H1 (cell line): ENCODE data around the gene ITGA8. TPM values are rescaled to one million over a fixed set of nuclear protein-coding genes. Genes with fewer than 3 reads are reported as not detected.

ENCODE experiments used
- CTCF ChIA-PET: fragments of 300-600 bp; sonication (Branson Sonifier 250); formaldehyde crosslinking; loops from one replicate; lab custom pipeline; 2021; ENCODE audit not compliant: partially characterized antibody; lab: Charles Lee
- POLR2A ChIA-PET: fragments of 300-600 bp; sonication (Branson Sonifier 250); formaldehyde crosslinking; loops from one replicate; lab custom pipeline; 2021; ENCODE audit warnings: inconsistent platforms; ENCODE audit not compliant: partially characterized antibody; lab: Charles Lee
- DNase-seq, 2 experiments: peaks; one replicate each; pipeline versions ENCODE4 v3.0.0 to v3.0.0-alpha.2; 2010 to 2022; ENCODE audit warnings: low spot score in 2 of 2, low read depth in 1 of 2, mixed read lengths in 1 of 2
- FAIRE-seq: peaks from 2 replicates; lab custom pipeline; 2011; peaks lifted over from hg19 to GRCh38; lab: Jason Lieb, UNC
- H2AFZ ChIP-seq: 2 replicates; pipeline ENCODE4 v1.8.1; 2012; ENCODE audit warnings: low read length, inconsistent platforms
- H2AK5ac ChIP-seq: 2 replicates; pipeline ENCODE4 v1.6.1; 2013; ENCODE audit warnings: low read depth, low read length
- H2BK120ac ChIP-seq: replicated peaks from 2 replicates; pipeline ENCODE3; 2013; ENCODE audit warnings: low read depth, low read length, inconsistent platforms
- H2BK12ac ChIP-seq: 2 replicates; pipeline ENCODE4 v1.6.1; 2013; ENCODE audit warnings: low read depth, low read length
- H2BK15ac ChIP-seq: 2 replicates; pipeline ENCODE4 v1.6.1; 2013; ENCODE audit warnings: low read length
- H2BK20ac ChIP-seq: 2 replicates; pipeline ENCODE4 v1.6.1; 2013; ENCODE audit warnings: low read length
- H2BK5ac ChIP-seq: 2 replicates; pipeline ENCODE4 v1.6.1; 2013; ENCODE audit warnings: low read depth, low read length
- H3K14ac ChIP-seq: 2 replicates; pipeline ENCODE4 v1.6.1; 2013; ENCODE audit warnings: inconsistent platforms; ENCODE audit not compliant: insufficient read length
- H3K18ac ChIP-seq: 2 replicates; pipeline ENCODE4 v1.6.1; 2013; ENCODE audit warnings: low read length; ENCODE audit errors: extremely low read depth
- H3K23ac ChIP-seq: 2 replicates; pipeline ENCODE4 v1.6.1; 2013; ENCODE audit warnings: inconsistent platforms; ENCODE audit not compliant: insufficient read length
- H3K23me2 ChIP-seq: 2 replicates; pipeline ENCODE4 v1.6.1; 2013; ENCODE audit warnings: low read depth, low read length
- H3K27ac ChIP-seq: 2 replicates; pipeline ENCODE4 v1.6.1; 2011; ENCODE audit warnings: low read depth, low read length, inconsistent platforms
- H3K27me3 ChIP-seq, 4 experiments: replicated peaks in 1 of 4; 1 replicate in 1 of 4; 2 replicates in 3 of 4; pipeline versions ENCODE4 v1.6.1 to v1.8.1; 2011 to 2013; ENCODE audit warnings: low read length in 3 of 4, mild to moderate bottlenecking in 3 of 4, inconsistent platforms in 2 of 4, mixed read lengths in 2 of 4, moderate library complexity in 1 of 4; ENCODE audit not compliant: control insufficient read depth in 3 of 4, insufficient read depth in 3 of 4; ENCODE audit errors: extremely low read depth in 1 of 4
- H3K36me3 ChIP-seq, 4 experiments: 2 replicates each; pipeline versions ENCODE4 v1.6.1 to v1.8.1; 2011 to 2013; ENCODE audit warnings: mild to moderate bottlenecking in 4 of 4, low read length in 3 of 4, moderate library complexity in 2 of 4, control low read depth in 1 of 4, inconsistent platforms in 1 of 4; ENCODE audit not compliant: insufficient read depth in 4 of 4, control insufficient read depth in 2 of 4
- H3K4ac ChIP-seq: replicated peaks from 2 replicates; pipeline ENCODE3; 2013; ENCODE audit warnings: low read length, low read depth, mixed read lengths, inconsistent platforms; ENCODE audit not compliant: insufficient read length
- H3K4me1 ChIP-seq, 4 experiments: replicated peaks in 1 of 4; 1 replicate in 1 of 4; 2 replicates in 3 of 4; pipeline versions ENCODE4 v1.6.1 to v1.8.1; 2011 to 2013; ENCODE audit warnings: low read length in 3 of 4, inconsistent platforms in 2 of 4, mixed read lengths in 1 of 4; ENCODE audit not compliant: insufficient read depth in 4 of 4, control insufficient read depth in 3 of 4
- H3K4me2 ChIP-seq, 2 experiments: 2 replicates each; pipeline versions ENCODE4 v1.6.1 to v1.8.1; 2011 to 2013; ENCODE audit warnings: low read depth in 2 of 2, low read length in 2 of 2, control low read depth in 1 of 2, inconsistent platforms in 1 of 2, mild to moderate bottlenecking in 1 of 2; ENCODE audit not compliant: insufficient read depth in 1 of 2
- H3K4me3 ChIP-seq, 4 experiments: fragments of 200-600, 300-600 bp in 1 of 4; sonication (generic), shearing (Covaris generic), sonication (Bioruptor Twin) in 1 of 4; 2 replicates each; pipeline versions ENCODE4 v1.5.1 to v1.8.1; 2011 to 2016; ENCODE audit warnings: low read length in 4 of 4, low read depth in 3 of 4, control low read depth in 2 of 4, inconsistent platforms in 2 of 4, mild to moderate bottlenecking in 2 of 4, mixed read lengths in 1 of 4, moderate library complexity in 1 of 4; ENCODE audit not compliant: insufficient read depth in 2 of 4; ENCODE audit errors: extremely low read depth in 1 of 4
- H3K56ac ChIP-seq: replicated peaks from 2 replicates; pipeline ENCODE3; 2013; ENCODE audit warnings: low read depth, mild to moderate bottlenecking, mixed read lengths, low read length, inconsistent platforms; ENCODE audit not compliant: insufficient read length
- H3K79me1 ChIP-seq: 2 replicates; pipeline ENCODE4 v1.6.1; 2013; ENCODE audit warnings: low read depth, low read length, control low read depth
- H3K79me2 ChIP-seq, 2 experiments: 2 replicates each; pipeline versions ENCODE4 v1.6.1 to v1.8.1; 2012 to 2013; ENCODE audit warnings: low read length in 2 of 2, mild to moderate bottlenecking in 2 of 2, inconsistent platforms in 1 of 2; ENCODE audit not compliant: insufficient read depth in 2 of 2, control insufficient read depth in 1 of 2
- H3K9ac ChIP-seq, 4 experiments: replicated peaks in 1 of 4; 1 replicate in 1 of 4; 2 replicates in 3 of 4; pipeline versions ENCODE4 v1.6.1 to v1.8.1; 2011 to 2013; ENCODE audit warnings: low read depth in 3 of 4, low read length in 3 of 4, control low read depth in 2 of 4, mild to moderate bottlenecking in 2 of 4, moderate library complexity in 2 of 4, inconsistent platforms in 1 of 4; ENCODE audit errors: extremely low read depth in 1 of 4
- H3K9me3 ChIP-seq, 2 experiments: 2 replicates each; pipeline versions ENCODE4 v1.6.1 to v1.8.1; 2012 to 2013; ENCODE audit warnings: mild to moderate bottlenecking in 2 of 2, moderate library complexity in 2 of 2, control low read depth in 1 of 2, inconsistent platforms in 1 of 2, low read depth in 1 of 2, low read length in 1 of 2, mixed read lengths in 1 of 2; ENCODE audit not compliant: insufficient read depth in 2 of 2
- H4K20me1 ChIP-seq, 2 experiments: replicated peaks in 1 of 2; 2 replicates each; pipeline versions ENCODE3 to v1.8.1; 2011 to 2013; ENCODE audit warnings: inconsistent platforms in 2 of 2, low read length in 2 of 2, mild to moderate bottlenecking in 1 of 2; ENCODE audit not compliant: insufficient read depth in 2 of 2, control insufficient read depth in 1 of 2
- H4K5ac ChIP-seq: 2 replicates; pipeline ENCODE4 v1.6.1; 2013; ENCODE audit warnings: low read length, low read depth, mixed read lengths, inconsistent platforms; ENCODE audit not compliant: insufficient read length
- H4K8ac ChIP-seq: 2 replicates; pipeline ENCODE4 v1.8.0; 2013; ENCODE audit warnings: mild to moderate bottlenecking, moderate library complexity, low read length, inconsistent platforms; ENCODE audit not compliant: insufficient read depth; ENCODE audit errors: extremely low read depth
- H4K91ac ChIP-seq: replicated peaks from 2 replicates; pipeline ENCODE3; 2013; ENCODE audit warnings: low read length, mixed read lengths, inconsistent platforms; ENCODE audit not compliant: insufficient read length
- JUND ChIP-seq: IDR thresholded peaks from 2 replicates; pipeline ENCODE4 v1.6.1; 2011; ENCODE audit warnings: mild to moderate bottlenecking, improper control_type of control experiment, low read length
- SP2 ChIP-seq: IDR thresholded peaks from 2 replicates; pipeline ENCODE4 v1.6.1; 2012; ENCODE audit warnings: mild to moderate bottlenecking, low read length, inconsistent platforms
- WGBS, 2 experiments: shearing (Covaris generic) in 1 of 2; methylation state at CpG; one replicate each; pipeline versions ENCODE4 v1.1.6 to v1.1.7; 2013 to 2015; ENCODE audit warnings: low lambda C conversion rate in 2 of 2, mixed read lengths in 2 of 2, inconsistent platforms in 1 of 2, low coverage in 1 of 2, missing lambda C conversion rate in 1 of 2; ENCODE audit not compliant: insufficient replicate concordance in 2 of 2, insufficient coverage in 1 of 2, insufficient read length in 1 of 2; ENCODE audit errors: extremely low coverage in 1 of 2, missing lambda C conversion rate in 1 of 2; 5-methylcytosine and 5-hydroxymethylcytosine counted together
- polyA plus RNA-seq, 7 experiments: library from polyadenylated mRNA; depleted of rRNA in 3 of 7; stranded (reverse) in 5 of 7; unstranded in 2 of 7; fragments of >200 nt in 5 of 7; fragments of 200-250 nt in 2 of 7; gene quantifications; 1 replicate in 5 of 7; 2 replicates in 1 of 7; 4 replicates in 1 of 7; pipeline versions ENCODE4 v1.2.1 to v1.2.3, GENCODE V29; 2011 to 2013; ENCODE audit warnings: missing spikeins in 2 of 7, mixed read lengths in 2 of 7
- total RNA-seq: library from RNA; stranded (reverse); fragmentation: NEBNext Ultra II Directional; extraction: Animal tissue kit (Norgen Biotek cat#: 25700); gene quantifications from 2 replicates; pipeline ENCODE4 v1.2.1, GENCODE V29; 2021

The ITGA8 gene
- total and polyA plus RNA-seq, 2 of the 8 experiments (the other 6 are each of a cell fraction or from before 2014, with no cell fraction given): not detected

DNA sequence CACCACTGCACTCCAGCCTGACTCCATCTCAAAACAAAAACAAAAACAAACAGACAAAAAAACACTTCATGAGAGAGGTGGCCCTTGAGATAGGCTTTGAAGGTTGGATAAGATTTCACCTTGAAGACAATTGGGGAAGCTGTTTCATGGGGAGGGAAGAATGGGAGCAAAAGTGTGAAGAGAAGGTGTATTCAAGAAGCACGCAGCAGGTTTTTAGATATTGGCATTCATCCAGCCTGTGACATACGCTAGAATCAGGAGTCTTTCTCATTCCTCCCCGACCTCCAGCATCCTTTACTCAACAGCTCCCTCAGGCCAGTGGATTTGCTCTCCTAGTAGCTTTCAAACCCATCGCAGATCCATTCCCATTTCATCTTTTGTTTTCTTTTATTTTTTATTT lies 232.3 kb downstream of the ITGA8 start:
- H4K20me1 ChIP-seq: no peaks in the 10 kb centered on the region
- FAIRE-seq: no peak
- POLR2A ChIA-PET: no interaction called here

More for the DNA sequence above, 232.3 kb downstream of the ITGA8 start:
- Histone ChIP-seq H3K23me2 (no peaks in the 10 kb centered on the region), H4K5ac (no peak overlapping the region), H4K8ac (no peak overlapping the region), H3K23ac (no peak overlapping the region), H3K9me3 (no peaks in the 10 kb centered on the region), H2BK5ac (no peak overlapping the region), H2BK15ac (no peak overlapping the region), H3K56ac (no peak overlapping the region), H3K36me3 (no peaks in the 10 kb centered on the region), H3K79me1 (no peaks in the 10 kb centered on the region), H2AK5ac (no peak overlapping the region), H3K4ac (no peak overlapping the region), H3K9ac (no peak overlapping the region), H3K4me2 (no peak overlapping the region), H2BK12ac (no peak overlapping the region), H3K4me1 (no peaks in the 10 kb centered on the region), H2BK20ac (no peak overlapping the region), H3K79me2 (no peaks in the 10 kb centered on the region), H4K91ac (no peak overlapping the region), H2AFZ (no peak overlapping the region), H3K27me3 (no peaks in the 10 kb centered on the region; a peak in 1 of 7 replicates), H3K4me3 (no peak overlapping the region), H2BK120ac (no peak overlapping the region), H3K27ac (no peak overlapping the region), H3K18ac (no peak overlapping the region), H3K14ac (no peak overlapping the region)
- CTCF ChIA-PET: interaction anchor here (0.8 kb wide), 1 partner anchor 48 kb away, joined by 3 read pairs; no protein-coding TSS in a partner anchor
- TF ChIP-seq SP2 (no peak), JUND (no peak)
- no peak for DNase-seq
- 65% methylated on average over 4 of the region's 4 CpGs; no CpG with 5 or more reads in 1 of the 2 experiments for WGBS, 2 experiments
